ENCODE data around the gene KRT4. TPM values are rescaled to one million over a fixed set of nuclear protein-coding genes. Genes with fewer than 3 reads are reported as not detected.

Gene KRT4
- total RNA-seq, 1 experiment from 2014 or later = not detected

- H2BK20ac ChIP-seq (ENCODE audit: low read depth, low read length, poor library complexity, severe bottlenecking) = no peak overlapping the region
- no peaks in the 10 kb centered on the region; a peak in 1 of 4 replicates for H3K4me1 Mint-ChIP-seq
- H3K23me2 ChIP-seq (ENCODE audit: insufficient read length, low read depth, low read length, poor library complexity, severe bottlenecking) = no peaks in the 10 kb centered on the region
- no peak overlapping the region for H3K4me2 ChIP-seq (ENCODE audit: insufficient read depth, insufficient read length, low read length)
- no peak overlapping the region for H3K14ac ChIP-seq (ENCODE audit: insufficient read depth, low read length)
- TF ChIP-seq CTCF (conservative IDR thresholded peaks at IDR 0.05) = no peak
- no peak overlapping the region for H2BK120ac ChIP-seq (ENCODE audit: low read depth, low read length, poor library complexity, severe bottlenecking)
- no peaks in the 10 kb centered on the region for H4K20me1 ChIP-seq (ENCODE audit: control insufficient read depth, insufficient read depth, insufficient read length)
- H3K9me3 Mint-ChIP-seq = no peaks in the 10 kb centered on the region
- H2BK5ac ChIP-seq (ENCODE audit: insufficient read length, low read length) = no peak overlapping the region
- no peaks in the 10 kb centered on the region for H3K79me1 ChIP-seq (ENCODE audit: insufficient read depth, low read depth, low read length, poor library complexity, severe bottlenecking)
- peaks cover 5% of the 10 kb centered on the region for H3K27me3 Mint-ChIP-seq (ENCODE audit: low read depth)
- H3K79me2 ChIP-seq (ENCODE audit: insufficient read depth, low read length) = no peaks in the 10 kb centered on the region
- no peak overlapping the region for H4K8ac ChIP-seq (replicated peaks; ENCODE audit: insufficient read length, low read depth, low read length)
- no peak for DNase-seq
- H2BK12ac ChIP-seq (ENCODE audit: insufficient read length, low read depth, low read length) = no peak overlapping the region
- H3K4me3 Mint-ChIP-seq = no peak overlapping the region
- no peaks in the 10 kb centered on the region for H3K9me3 ChIP-seq (ENCODE audit: control insufficient read depth, low read depth, low read length)
- no peak overlapping the region for H2AK5ac ChIP-seq (ENCODE audit: insufficient read length, low read length)
- H3K36me3 Mint-ChIP-seq (ENCODE audit: insufficient read depth in 1 of 3, low read depth in 3 of 3) = no peaks in the 10 kb centered on the region
- H3K4ac ChIP-seq (ENCODE audit: low read depth, low read length) = no peak overlapping the region
- no peaks in the 10 kb centered on the region; the same call in 1 of the 2 replicates for H3K27me3 ChIP-seq (ENCODE audit: insufficient read depth, low read length)
- no peak overlapping the region for H3K27ac ChIP-seq (ENCODE audit: insufficient read length, low read depth, low read length)
- H3K9ac ChIP-seq (ENCODE audit: extremely low read depth, insufficient read length, low read length) = no peak overlapping the region
- no peak overlapping the region for H2BK15ac ChIP-seq (ENCODE audit: low read depth, low read length)
- no peak overlapping the region for H3K18ac ChIP-seq (ENCODE audit: insufficient read length, low read depth, low read length)
- H3T11ph ChIP-seq (ENCODE audit: low read length) = no peak overlapping the region
- H3K27ac Mint-ChIP-seq = no peak overlapping the region
- whole genome bisulfite sequencing (ENCODE audit: extremely low coverage, insufficient read length, low lambda C conversion rate) = no CpG with 5 or more reads among the region's 4 CpGs
- no peak overlapping the region for H3K23ac ChIP-seq (ENCODE audit: insufficient read length, low read depth, low read length)
- no peaks in the 10 kb centered on the region for H3K4me1 ChIP-seq (ENCODE audit: insufficient read depth, low read length)
- H3K56ac ChIP-seq (ENCODE audit: insufficient read length, low read depth, low read length) = no peak overlapping the region
- H2AFZ ChIP-seq (ENCODE audit: low read length) = no peak overlapping the region
- H4K91ac ChIP-seq (ENCODE audit: insufficient read length, low read depth, low read length) = no peak overlapping the region
- no peak overlapping the region for H4K5ac ChIP-seq (ENCODE audit: insufficient read length, low read depth, low read length)
These were observed 20.7 kb upstream of the KRT4 start for GRCh38 chr12:52834727-52835001.

All from H9 (cell line).